ENCODE data around the gene NLRC5.

The NLRC5 gene

GRCh38 chr16:57108432-57108831 is 119.1 kb downstream of the NLRC5 start:
- TF ChIP-seq, protein P1, sequence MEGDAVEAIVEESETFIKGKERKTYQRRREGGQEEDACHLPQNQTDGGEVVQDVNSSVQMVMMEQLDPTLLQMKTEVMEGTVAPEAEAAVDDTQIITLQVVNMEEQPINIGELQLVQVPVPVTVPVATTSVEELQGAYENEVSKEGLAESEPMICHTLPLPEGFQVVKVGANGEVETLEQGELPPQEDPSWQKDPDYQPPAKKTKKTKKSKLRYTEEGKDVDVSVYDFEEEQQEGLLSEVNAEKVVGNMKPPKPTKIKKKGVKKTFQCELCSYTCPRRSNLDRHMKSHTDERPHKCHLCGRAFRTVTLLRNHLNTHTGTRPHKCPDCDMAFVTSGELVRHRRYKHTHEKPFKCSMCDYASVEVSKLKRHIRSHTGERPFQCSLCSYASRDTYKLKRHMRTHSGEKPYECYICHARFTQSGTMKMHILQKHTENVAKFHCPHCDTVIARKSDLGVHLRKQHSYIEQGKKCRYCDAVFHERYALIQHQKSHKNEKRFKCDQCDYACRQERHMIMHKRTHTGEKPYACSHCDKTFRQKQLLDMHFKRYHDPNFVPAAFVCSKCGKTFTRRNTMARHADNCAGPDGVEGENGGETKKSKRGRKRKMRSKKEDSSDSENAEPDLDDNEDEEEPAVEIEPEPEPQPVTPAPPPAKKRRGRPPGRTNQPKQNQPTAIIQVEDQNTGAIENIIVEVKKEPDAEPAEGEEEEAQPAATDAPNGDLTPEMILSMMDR (IDR thresholded peaks at IDR 0.05), result no peak

DNA sequence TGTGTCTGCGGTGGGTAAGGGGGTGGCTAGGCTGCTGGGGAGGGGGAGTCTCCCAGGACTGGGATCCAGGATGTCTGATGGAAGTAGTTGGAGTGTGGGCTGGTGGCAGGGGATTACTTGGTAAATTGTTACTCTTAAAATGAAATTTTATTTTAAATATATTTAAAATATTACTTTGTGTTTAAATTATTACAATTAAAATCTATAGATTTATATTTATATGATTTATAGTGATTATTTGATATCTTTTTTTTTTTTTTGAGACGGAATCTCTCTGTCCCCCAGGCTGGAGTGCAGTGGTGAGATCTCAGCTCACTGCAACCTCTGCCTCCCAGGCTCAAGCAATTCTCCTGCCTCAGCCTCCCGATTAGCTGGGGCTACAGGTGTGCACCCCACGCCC is 121.6 kb downstream of the NLRC5 start:
- TF ChIP-seq, protein P1 (IDR thresholded peaks at IDR 0.05), result no peak

DNA sequence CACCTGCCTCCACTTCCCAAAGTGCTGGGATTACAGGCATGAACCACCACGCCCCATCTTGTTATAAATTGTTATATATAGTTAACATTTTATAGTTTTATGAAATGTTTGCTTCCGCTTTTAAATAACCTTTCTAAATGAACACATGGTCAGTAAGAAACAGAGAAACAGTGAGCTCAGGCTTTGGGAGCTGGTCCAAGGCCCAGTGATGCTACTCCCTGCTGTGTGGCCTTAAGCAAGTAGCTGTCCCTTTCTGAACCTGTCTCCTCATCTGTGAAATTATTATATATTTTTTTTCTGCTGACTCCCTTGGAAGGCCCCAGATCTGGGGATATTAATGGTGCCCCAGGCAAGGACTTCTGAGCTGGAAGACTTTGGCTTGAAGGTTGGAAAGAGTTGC is 122.1 kb downstream of the NLRC5 start:
- TF ChIP-seq, protein P1 (IDR thresholded peaks at IDR 0.05), result no peak

- TF ChIP-seq, protein P1 (IDR thresholded peaks at IDR 0.05), result no peak
These were observed 123.2 kb downstream of the NLRC5 start for GRCh38 chr16:57112403-57113041.

GRCh38 chr16:57113042-57113453 is 123.7 kb downstream of the NLRC5 start:
- TF ChIP-seq, protein P1 (IDR thresholded peaks at IDR 0.05), result no peak

DNA sequence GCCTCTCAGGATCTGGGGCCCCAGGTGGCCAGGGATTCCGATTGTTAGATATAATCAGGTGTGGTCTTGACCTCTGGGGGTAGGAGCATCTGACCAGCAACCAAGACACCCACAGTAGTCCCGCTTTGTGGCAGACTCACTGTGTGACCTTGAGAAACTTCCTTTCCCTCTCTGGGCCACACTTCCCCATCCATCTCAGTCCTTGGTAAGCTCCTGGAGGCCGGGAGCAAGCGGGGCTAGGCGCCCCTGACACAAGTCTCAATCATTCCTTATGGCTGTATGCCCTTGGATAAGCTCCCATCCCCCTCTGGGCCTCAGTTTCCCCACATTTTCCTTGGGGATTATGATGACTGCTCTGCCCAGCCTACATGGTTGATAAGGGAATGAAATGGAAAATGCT is 124.3 kb downstream of the NLRC5 start:
- TF ChIP-seq, protein P1 (IDR thresholded peaks at IDR 0.05), result no peak

GRCh38 chr16:57115168-57115513 is 125.8 kb downstream of the NLRC5 start:
- TF ChIP-seq, protein P1 (IDR thresholded peaks at IDR 0.05), result no peak
